GM10248 (cell line): Measurements from ENCODE around the gene NADSYN1.

ENCODE experiments used
- CTCF ChIA-PET: fragments of 300-600 bp; sonication (Branson Sonifier 250); formaldehyde crosslinking; extraction: SDS; loops from one replicate; lab custom pipeline; 2021; ENCODE audit warnings: antibody characterized with exemption; lab: Yijun Ruan, JAX
- POLR2A ChIA-PET: fragments of 350-650 bp; sonication (Branson Sonifier 250); formaldehyde crosslinking; extraction: SDS; loops from one replicate; lab custom pipeline; 2020; ENCODE audit warnings: antibody characterized with exemption; lab: Yijun Ruan, JAX
- DNase-seq: peaks from one replicate; pipeline ENCODE4 v3.0.0; 2012; ENCODE audit errors: extremely low spot score
- CTCF ChIP-seq: IDR thresholded peaks from 2 replicates; pipeline ENCODE4 v1.5.1; 2012; ENCODE audit warnings: mild to moderate bottlenecking, low read depth; ENCODE audit errors: extremely low read depth, missing control alignments, control extremely low read depth

The NADSYN1 gene

GRCh38 chr11:71425409-71425808, 27.6 kb upstream of the NADSYN1 start:
- ChIA-PET CTCF (interaction anchor here (1.2 to 1.3 kb wide), 3 partner anchors 9 to 23 kb away, joined by 4 to 5 read pairs (median 4); partner anchors contain the start of gene DHCR7), POLR2A (no interaction called here)
- no peak for DNase-seq
- TF ChIP-seq CTCF = no peak

GRCh38 chr11:71425860-71426259, 27.1 kb upstream of the NADSYN1 start:
- CTCF ChIA-PET = interaction anchor here (1.2 to 1.3 kb wide), 3 partner anchors 9 to 23 kb away, joined by 4 to 5 read pairs (median 4); partner anchors contain the start of gene DHCR7
- DNase-seq = no peak
- no peak for TF ChIP-seq CTCF
- POLR2A ChIA-PET = no interaction called here

- TF ChIP-seq CTCF = no peak
- ChIA-PET CTCF (interaction anchor here (1.2 to 1.3 kb wide), 2 partner anchors 10 to 11 kb away, joined by 4 to 5 read pairs; no protein-coding TSS in a partner anchor), POLR2A (no interaction called here)
- DNase-seq = no peak
These were observed 26.6 kb upstream of the NADSYN1 start for GRCh38 chr11:71426413-71426812.

GRCh38 chr11:71428861-71429435, 24.1 kb upstream of the NADSYN1 start:
- ChIA-PET CTCF (no interaction called here), POLR2A (no interaction called here)

GRCh38 chr11:71429701-71430100, 23.3 kb upstream of the NADSYN1 start:
- POLR2A ChIA-PET = no interaction called here
- TF ChIP-seq CTCF = no peak
- DNase-seq = no peak
- CTCF ChIA-PET = interaction anchor here (1.4 kb wide), 1 partner anchor 8 kb away, joined by 4 read pairs; no protein-coding TSS in a partner anchor

More at GRCh38 chr11:71428861-71429435, 24.1 kb upstream of the NADSYN1 start:
- TF ChIP-seq CTCF = no peak
- DNase-seq = no peak

- ChIA-PET CTCF (interaction anchor here (1.0 to 1.4 kb wide), 2 partner anchors 9 to 133 kb away, joined by 3 to 4 read pairs; no protein-coding TSS in a partner anchor), POLR2A (no interaction called here)
- no peak for DNase-seq
- TF ChIP-seq CTCF = no peak
These were observed 22.8 kb upstream of the NADSYN1 start for GRCh38 chr11:71430166-71430565.
